Pulmonary artery endothelial cell (primary cell): ENCODE measurements around the gene HHAT. TPM values are rescaled to one million over a fixed set of nuclear protein-coding genes. Genes with fewer than 3 reads are reported as not detected.
A peak's percentile ranks its signal among the peaks of the same experiment; 100 is the strongest.

ENCODE experiments used
- DNase-seq: peaks from one replicate; pipeline ENCODE4 v3.0.0-alpha.2; 2011; ENCODE audit warnings: low read depth, low spot score
- total RNA-seq: library from RNA; depleted of rRNA; stranded (reverse); fragments of >200 nt; gene quantifications from 2 replicates; pipeline ENCODE4 v1.2.3, GENCODE V29; 2014

The HHAT gene
- total RNA-seq, 1 donor from 2014 or later = 1.6 TPM

DNA sequence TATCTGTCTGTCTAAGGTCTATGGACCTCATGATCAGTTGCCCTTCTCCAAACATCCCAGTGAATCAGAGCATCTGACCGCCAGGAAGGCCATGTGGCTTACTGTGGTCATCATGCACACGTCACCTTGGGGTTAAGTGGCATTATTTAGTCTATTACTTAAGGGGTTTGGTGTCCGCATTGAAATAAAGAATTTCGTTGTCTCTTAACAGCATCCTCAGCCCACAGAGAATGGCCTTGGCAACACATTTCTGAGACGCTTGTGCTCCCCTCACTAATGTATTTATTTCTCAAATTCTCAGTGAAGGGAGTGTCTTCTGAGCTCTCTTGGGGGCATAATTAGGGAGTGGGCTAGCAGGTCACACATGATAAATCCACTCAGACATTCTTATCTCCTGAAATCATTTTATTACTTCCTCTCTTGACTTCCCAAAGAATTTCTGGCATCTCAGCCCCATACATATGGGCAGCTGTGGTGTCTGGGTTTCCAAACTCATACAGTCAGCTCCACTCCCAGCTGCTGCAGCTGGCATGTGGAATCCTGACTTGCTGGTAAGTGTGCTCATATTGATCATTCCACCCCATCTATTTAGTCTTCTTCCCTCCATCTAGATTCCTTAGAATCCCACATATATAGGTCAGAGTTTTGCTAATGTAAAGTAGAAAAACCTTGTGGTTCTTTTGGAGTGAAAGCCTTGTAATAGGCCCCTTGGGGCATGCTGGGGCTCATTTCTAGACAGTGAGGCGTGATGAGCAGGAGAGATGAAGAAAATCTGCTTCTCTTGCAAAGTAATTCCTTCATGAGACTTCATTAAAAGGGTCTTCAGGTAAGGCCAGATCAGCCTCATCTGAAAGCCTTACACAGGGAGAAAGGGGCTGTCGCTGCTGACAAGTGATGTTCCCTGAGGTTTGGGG lies 110.5 kb downstream of the HHAT start:
- DNase-seq = no peak

DNA sequence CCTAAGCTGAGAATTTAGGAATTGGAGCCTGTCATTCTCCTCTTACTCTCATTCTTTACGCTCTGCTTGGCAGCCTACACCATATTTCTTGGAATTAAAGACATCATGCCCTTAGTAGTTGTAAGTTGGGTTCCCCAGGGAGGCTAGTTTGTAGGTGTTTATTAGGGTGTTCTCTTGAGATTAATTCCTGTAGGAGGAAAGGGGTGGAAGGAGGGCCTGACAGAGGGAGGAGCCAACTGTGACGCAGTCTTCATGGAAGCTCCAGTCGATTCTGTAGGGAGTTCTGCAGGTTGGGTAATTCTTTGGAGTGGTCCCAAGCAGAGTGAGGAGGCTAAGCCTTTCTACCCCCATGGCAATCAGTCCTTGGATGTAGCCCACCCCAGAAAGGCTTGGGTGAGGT lies 111.4 kb downstream of the HHAT start:
- DNase-seq = no peak

DNA sequence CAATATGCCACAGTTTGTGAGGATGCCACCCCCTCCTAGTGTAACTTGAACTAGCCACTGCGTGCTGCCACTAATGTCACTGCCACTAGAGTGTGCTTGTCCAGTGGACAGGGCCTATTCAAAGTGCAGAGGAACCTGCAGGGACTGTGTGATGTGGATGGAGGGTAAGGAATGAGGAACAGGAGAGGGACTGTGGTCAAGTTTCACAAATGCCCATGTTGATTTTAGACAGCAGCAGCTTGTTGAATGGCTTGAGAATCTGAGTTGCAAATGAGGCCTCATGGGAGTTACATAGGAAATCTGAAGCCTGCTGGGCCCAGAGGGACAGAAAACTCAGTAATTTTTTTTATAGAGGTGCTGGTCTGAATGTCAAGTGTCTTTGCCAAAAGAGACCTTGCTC lies 112.3 kb downstream of the HHAT start:
- no peak for DNase-seq

DNA sequence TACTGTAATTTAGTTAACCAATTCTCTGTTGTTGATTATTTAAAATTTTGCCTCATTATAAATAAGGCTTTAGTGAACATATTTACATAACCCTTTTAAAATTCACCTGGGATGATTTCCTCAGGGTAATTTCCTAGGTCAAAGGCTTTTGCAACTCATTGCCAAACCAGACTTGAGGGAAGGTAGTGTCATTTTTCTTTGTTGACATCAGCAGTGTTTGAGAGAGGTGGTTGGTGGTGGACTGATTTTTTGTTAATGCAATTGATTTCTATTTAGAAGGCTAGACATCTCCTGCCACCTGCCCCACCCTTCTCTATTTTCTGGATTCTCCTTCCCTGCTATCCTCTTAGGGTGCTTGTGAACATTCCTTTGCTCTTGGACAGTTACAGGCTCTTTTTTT lies 116.8 kb downstream of the HHAT start:
- DNase-seq = no peak

DNA sequence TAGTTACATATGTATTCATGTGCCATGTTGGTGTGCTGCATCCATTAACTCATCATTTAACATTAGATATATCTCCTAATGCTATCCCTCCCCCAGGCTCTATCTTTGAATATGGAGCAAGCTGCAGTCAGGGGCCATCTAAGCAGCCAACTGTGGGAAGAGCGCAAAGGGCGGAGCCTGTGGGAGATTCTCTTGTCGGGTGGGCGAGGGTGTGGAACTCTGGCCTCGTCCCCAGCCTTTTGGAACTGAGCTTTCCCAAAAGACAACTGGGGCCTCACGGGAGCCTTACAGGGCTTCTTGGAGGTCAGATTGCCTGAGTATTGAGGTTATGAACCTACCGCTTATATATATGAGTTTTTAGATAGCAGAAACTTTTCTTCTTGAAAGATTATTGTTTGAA lies 117.2 kb downstream of the HHAT start:
- DNase-seq = no peak

DNA sequence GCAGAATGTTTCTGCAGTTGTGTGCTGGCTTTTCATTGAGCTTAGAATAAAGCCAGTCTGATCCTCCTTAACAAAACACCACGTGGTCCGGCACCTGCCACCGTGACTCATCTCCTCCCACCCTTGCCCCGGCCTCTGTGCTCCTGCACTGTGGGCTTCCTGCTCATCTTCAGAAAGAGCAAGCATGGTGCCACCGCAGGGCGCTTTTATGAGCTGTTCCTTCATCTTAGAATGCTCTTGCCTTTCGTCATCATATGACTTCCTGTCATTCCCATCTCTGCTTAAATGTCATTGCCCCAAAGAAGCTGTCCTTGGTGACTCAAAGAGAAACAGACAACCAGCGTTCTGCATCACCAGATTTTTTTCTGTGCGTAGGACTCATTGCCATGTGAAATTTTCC lies 117.8 kb downstream of the HHAT start:
- no peak for DNase-seq

DNA sequence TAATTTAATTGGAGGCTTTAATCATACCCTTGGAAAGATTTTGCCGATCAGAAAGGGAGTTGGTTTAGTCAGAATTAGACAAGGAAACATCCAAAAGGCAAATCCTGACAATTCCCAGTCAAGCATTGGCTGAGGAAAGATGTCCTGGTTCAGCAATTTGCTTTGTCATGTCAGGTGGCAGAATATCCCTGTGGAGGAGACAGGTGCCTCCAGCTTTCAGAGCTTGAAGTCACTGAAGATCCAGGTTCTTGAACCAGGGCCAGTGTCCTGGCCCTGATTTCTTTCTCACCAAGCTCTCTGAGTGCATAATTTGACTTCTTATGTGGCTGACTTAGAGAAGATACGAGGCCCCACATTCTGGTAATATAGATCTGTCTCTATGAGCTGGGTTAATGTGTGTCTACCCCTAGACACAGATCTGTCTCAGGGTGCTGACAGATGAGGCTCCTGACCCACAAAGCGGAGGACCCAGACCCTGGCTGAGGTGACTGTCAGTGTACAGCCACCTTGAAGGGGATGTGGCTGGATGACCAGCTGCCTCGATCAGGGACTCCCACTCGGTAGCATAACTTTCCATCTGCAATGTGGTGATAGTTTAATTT lies 118.9 kb downstream of the HHAT start:
- DNase-seq = no peak

DNA sequence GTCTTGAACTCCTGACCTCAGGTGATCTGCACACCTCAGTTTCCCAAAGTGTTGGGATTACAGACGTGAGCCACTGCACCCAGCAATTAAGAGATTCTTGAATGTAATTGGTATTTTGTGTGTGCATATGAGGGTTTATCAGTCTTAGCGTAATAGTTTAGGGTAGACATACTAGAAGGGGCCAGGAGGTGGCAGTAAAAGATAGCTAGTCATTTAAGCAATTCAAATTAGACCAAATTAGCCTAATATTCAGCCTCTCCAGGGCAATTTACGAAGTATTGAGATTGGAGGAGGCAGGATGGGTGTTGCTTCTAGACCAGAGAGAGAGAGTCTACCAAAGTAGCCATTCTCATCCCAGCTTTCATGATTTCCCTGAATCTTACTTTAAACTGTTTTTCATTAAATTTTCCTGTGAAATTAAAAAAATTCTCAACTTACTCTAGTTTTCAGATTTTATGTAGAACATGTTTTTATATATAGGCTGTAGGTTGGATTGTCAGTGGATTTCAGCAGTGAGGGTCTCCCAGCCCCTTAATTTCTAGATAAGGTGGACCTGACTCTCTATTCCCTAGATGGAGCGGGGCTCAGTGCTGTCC lies 119.7 kb downstream of the HHAT start:
- DNase-seq = peak; percentile 3

DNA sequence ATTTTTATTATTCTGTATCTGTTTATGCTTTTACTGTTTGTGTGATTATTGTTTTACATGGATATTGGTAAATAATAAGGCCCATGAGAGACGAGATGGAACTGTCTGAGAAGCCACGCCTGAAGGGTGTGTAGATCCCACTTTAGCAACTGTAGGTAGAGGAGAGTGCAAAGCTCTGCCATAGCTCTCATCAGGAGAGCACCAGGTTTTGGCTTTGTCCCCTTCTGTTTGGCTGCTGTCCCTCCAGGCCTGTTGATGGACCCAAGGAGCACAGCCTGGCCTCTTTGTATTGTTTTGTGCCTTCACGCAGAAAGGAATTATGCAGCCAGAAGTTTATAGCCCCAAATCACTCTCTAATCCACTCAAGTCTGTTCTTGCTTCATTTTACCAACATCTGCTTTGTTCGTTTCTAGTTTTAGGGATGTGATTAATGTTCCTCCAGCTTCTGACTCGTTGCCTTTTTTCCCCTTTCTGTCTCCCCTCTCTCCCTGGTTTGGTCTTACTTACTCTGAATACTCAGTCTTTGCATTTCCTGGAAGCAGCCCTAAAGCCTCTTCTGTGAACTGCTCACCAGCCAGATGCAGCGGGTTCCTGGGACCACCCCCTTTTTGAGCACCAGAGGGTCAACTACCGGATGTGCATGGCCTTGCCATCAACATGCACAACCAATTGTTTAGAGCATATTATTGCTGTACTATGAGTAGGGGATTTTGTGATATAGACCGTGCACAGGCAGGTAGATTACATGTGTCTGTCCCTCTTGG lies 127.3 kb downstream of the HHAT start:
- DNase-seq = no peak

DNA sequence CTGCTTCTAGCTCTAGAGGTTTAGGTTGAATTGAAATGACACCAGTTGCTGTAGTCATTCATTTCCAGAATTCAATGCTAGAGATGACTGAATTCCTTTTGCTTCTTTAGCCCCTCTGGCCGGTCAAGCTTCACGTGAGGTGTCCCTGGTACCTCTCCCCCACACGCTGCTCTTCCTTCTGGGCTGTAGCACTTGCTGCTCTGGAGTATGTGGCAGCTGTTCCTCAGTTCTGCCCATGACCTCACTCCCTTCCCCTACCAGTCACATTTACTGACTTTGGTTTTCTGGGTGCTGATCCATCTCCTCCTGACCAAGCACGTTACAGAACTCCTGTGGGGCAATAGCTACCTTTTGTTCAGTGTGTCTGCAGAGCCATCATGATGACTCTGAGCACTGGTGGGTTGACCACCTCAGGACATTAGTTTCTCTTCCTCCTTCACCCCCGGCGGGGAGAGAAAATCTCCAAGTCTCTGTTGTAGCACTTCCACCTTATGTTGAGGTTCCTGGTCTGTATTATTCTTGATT lies 128.1 kb downstream of the HHAT start:
- DNase-seq = no peak

DNA sequence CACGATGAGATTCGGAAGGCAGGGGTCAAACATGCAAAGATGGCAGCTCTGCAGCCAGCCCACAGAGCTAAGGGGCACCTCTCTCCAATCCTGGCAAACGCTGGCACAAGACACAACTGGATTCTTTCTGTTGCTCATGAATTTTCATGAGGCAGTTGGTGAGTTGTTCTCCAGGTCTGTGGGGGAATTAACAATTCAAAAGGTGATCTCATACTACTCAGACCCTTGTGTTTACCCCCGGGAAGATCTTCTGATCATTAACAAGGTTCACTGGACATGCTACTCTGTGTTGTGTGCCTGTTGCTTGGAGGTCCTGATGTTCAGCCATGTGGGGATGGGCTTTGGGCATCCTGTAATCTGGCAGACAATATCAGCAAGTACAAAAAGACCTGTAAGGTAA lies 128.9 kb downstream of the HHAT start:
- no peak for DNase-seq

DNA sequence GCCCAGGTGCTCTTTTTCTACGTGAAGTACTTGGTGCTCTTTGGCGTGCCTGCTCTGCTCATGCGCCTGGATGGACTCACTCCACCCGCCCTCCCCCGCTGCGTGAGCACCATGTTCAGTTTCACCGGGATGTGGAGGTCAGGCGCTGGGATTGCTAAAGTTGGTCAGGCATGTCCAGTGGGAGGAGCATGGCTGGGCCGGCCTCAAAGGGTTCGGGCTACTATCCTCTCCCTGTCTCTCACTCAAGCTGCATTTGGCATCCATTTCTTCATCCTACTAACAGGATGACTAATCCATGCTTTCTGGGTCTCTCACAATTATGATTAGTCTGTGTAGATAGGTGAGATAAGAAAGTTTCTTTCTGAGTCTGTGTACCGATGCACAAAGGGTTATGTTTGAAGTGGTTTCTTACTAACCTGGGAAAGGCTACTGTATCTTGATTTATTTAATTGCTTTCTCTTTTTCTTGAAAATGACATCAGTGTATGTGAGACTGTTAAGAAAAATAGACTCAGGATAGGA lies 135.9 kb downstream of the HHAT start:
- no peak for DNase-seq

DNA sequence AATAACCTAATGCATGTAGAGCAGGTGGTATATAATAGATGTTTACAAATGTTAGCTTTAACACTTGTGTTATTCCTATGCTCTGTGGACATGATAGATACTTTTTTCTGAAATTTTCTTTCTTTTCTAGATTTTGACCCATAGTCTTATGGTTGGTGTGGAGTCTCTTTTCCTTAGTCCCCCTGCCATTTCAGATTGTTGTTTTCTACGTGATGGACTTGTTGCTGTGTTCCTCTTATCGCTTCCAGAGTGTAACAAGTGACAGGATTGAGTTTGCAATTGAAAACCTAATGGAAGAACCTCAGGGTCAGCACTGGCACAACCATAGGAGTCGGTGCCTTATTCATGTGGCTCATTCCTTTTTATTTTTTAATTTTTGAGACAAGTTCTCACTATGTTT lies 136.4 kb downstream of the HHAT start:
- no peak for DNase-seq

DNA sequence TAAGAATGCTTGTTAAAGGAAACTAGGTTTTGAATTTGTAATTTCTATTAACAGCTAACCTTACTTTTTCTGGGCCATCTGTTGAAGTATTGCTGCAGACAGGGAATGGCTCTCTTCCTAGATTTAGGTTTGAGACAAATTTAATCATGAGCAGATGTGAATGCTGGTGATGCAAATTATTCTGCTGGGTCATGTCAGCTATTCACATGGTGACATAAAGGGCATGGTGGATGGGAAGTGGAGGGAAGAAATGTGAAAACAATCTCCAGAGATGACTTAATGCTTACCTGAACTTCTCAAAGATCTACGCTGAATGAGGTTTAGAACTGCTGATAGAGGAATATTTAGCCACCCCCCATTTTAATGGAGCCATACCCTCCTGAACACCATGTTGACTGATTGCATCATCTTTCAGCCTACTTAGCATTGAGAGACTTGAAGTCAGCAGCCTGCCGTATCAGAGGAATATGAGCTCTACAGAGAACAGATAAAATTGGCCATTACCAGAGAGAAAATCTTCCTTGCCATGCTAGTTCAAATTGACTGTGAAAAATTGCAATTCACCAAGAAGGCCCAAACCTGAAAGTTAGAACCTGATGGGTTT lies 138.8 kb downstream of the HHAT start:
- no peak for DNase-seq

DNA sequence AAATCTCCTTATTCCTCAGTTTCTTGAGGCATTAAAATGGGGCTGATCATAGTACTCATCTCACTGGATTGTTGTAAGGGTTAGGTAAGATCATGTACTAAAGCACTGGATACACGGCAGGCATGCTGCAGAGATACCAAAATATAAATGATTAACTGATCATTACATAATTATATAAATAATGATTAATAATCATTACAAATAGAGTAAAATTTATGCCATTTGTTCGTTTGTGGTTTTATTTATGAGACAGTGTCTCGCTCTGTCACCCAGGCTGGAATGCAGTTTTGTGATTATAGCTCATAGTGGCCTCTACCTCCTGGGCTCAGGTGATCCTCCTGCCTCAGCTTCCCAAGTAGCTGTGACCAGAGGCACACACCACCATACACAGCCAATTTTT lies 140.7 kb downstream of the HHAT start:
- DNase-seq = no peak

DNA sequence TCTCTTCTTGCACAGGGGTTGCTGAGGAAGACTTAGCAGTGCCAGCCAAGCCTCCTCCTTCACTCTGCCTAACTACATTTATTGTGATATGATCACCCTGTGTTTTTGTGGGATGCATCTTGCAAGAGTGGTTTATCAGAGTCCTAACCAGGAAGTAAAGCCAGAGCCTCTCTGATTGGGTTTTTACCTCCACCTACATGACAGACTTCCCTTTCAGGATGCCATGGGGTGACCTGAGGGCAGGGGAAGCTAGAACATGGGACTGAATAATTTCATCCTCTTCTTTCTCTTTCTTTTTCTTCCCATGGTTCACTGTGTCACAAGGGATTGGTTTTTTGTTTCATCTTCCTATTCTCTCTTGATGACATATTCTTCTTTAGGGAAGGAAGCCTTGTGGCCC lies 146.6 kb downstream of the HHAT start:
- DNase-seq = no peak

DNA sequence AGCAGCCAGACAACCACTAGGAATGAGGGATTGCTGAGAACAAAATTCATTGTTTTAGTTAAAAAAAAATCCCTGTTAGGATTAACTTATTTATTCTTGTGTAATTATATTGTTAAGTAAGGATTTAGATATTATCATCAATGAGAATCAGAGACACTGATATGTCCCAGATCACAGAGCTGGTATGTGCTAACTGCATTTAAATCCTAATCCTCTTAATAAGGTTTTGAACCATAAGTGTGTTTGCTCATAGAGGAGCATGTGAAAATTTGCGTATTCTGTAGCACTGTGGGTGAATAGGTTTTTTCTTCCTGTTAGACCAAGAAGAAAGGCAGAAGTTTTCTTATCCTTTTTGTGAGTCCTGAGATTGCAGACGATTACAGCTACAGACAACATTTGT lies 147.1 kb downstream of the HHAT start:
- DNase-seq = no peak

DNA sequence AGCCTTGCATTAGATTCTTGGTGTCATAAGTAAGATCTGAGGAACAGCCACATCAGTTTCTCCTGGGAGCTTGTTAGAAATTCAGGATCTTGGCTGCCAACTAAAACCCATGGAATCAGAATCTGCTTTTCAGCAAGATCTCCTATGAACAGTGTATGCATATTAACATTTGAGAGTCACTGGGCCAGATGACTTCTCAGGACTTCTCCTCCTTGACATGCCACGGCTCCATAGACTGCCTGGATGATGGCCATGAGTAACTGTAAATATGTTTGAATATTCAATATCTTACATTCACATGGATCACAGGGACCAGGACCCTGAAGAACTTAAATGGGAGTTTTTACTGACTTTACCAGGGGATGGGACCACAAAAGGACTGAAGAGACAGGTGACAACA lies 148.0 kb downstream of the HHAT start:
- no peak for DNase-seq

DNA sequence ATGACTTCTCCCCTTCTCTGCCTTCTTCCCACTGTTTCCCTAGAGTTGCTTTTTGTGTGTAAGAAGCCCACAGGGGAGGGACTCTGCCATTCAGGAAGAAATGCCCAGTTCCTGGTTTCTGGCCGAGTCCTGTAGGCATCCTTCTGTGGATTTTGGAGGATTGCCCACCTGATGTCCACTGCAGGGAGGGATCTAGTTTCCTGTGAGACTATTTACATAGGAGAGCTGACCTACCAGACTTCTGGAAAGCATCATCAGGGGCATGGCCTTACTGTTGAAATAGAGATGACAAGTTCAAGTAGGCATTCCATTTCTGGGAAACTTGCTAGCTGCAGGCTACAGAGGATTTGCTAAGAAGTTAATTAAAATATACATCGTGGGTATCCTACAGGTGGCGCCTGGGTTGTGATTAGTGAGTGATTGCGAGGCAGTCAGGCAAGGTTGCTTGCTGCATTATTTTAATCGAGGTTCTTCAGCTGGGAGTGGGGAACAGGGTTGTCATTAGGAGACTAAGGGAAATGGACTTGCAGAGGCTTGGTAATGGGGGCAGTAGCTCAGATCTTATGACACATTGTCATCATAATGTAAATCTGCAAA lies 148.7 kb downstream of the HHAT start:
- no peak for DNase-seq

DNA sequence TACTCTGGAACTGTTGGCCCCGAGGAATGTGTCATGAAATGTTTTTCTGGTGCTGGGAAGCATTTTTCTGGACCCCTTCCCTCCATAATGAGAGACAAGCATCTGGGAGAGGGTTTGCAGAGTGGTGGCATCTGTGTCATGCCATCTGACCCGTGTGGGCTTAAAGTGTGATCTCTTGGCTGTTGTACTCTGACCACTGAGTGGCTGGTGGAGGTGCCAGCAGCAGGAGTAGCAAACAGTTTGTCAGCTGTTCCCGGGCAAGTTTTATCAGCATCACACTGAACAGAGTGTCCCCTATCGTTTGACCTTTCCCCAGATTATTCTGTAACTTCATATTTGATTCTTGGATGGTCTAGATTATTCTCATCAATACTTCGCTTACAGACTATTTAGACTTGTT lies 150.1 kb downstream of the HHAT start:
- DNase-seq = no peak

DNA sequence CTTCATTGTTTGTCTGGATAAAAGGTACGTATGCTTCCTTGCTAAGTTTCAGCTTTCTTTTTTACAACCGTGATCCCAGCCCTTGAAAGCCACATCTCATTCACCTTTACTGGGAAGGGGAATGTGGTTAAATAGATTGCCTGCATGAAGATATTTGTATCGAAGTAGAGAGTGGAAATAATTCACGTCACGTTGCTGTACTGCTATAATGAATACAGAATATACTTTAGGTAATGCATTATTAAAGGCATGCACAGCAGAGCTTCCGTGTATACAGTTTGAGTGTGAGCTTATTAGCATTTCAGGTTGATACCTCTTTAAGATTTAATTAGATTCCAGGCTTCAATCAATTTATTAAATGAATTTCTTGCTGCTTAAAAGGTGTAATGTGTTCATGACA lies 153.8 kb downstream of the HHAT start:
- DNase-seq = no peak
